ENCODE data around the gene CYP2W1.

- TF ChIP-seq, protein P1, sequence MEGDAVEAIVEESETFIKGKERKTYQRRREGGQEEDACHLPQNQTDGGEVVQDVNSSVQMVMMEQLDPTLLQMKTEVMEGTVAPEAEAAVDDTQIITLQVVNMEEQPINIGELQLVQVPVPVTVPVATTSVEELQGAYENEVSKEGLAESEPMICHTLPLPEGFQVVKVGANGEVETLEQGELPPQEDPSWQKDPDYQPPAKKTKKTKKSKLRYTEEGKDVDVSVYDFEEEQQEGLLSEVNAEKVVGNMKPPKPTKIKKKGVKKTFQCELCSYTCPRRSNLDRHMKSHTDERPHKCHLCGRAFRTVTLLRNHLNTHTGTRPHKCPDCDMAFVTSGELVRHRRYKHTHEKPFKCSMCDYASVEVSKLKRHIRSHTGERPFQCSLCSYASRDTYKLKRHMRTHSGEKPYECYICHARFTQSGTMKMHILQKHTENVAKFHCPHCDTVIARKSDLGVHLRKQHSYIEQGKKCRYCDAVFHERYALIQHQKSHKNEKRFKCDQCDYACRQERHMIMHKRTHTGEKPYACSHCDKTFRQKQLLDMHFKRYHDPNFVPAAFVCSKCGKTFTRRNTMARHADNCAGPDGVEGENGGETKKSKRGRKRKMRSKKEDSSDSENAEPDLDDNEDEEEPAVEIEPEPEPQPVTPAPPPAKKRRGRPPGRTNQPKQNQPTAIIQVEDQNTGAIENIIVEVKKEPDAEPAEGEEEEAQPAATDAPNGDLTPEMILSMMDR (IDR thresholded peaks at IDR 0.05) = no peak
- no peak for TF ChIP-seq POLR2AphosphoS5 (IDR thresholded peaks at IDR 0.05)
- no peak for TF ChIP-seq POLR2A (IDR thresholded peaks at IDR 0.05)
Measured at GRCh38 chr7:951881-952547, 31.0 kb upstream of the CYP2W1 start.

Data from prostate gland (tissue), 2 donors.